Stimulated activated CD4-positive, alpha-beta T cell treated with anti-CD3 and anti-CD28 coated beads, Interleukin-2, amount 100 ng/mL, for 48 hours (primary cell): Measurements from ENCODE around the gene SSRP1.
A peak's percentile ranks its signal among the peaks of the same experiment; 100 is the strongest.
"Not testable (repeated sequence)": the region's sequence is repeated elsewhere in the genome, so short reads cannot be mapped to it uniquely, and the experiment has no call there.

Source experiments
- DNase-seq, 2 donors: peaks; one replicate each; pipeline ENCODE4 v3.0.0-alpha.2; 2020

Gene SSRP1

GRCh38 chr11:57358991-57359390 is 23.3 kb upstream of the SSRP1 start:
- DNase-seq = no peak

- no peak for DNase-seq
Measured at GRCh38 chr11:57358543-57358961, 22.9 kb upstream of the SSRP1 start.

- no peak for DNase-seq
Measured at GRCh38 chr11:57357856-57358255, 22.2 kb upstream of the SSRP1 start.

- DNase-seq = no peak
Measured at GRCh38 chr11:57357310-57357709, 21.6 kb upstream of the SSRP1 start.

GRCh38 chr11:57356268-57356667 is 20.6 kb upstream of the SSRP1 start:
- no peak for DNase-seq

- no peak for DNase-seq
Measured at GRCh38 chr11:57354699-57355098, 19.0 kb upstream of the SSRP1 start.

GRCh38 chr11:57353852-57354251 is 18.2 kb upstream of the SSRP1 start:
- no peak for DNase-seq

- no peak for DNase-seq
Measured at GRCh38 chr11:57353446-57353845, 17.8 kb upstream of the SSRP1 start.

GRCh38 chr11:57353036-57353435 is 17.3 kb upstream of the SSRP1 start:
- no peak for DNase-seq

- DNase-seq = peak; percentile 70 to 74
Measured at GRCh38 chr11:57349491-57350274, 14.0 kb upstream of the SSRP1 start.

GRCh38 chr11:57348636-57349313 is 13.1 kb upstream of the SSRP1 start:
- DNase-seq = no peak

- DNase-seq = no peak
Measured at GRCh38 chr11:57348052-57348451, 12.4 kb upstream of the SSRP1 start.

GRCh38 chr11:57347336-57347735 is 11.6 kb upstream of the SSRP1 start:
- DNase-seq = no peak

- DNase-seq = peak; percentile 69 to 74
Measured at GRCh38 chr11:57345555-57346211, 10.0 kb upstream of the SSRP1 start.

GRCh38 chr11:57344826-57345225 is 9.1 kb upstream of the SSRP1 start:
- no peak for DNase-seq

GRCh38 chr11:57343825-57344224 is 8.1 kb upstream of the SSRP1 start:
- no peak for DNase-seq

- no peak for DNase-seq
Measured at GRCh38 chr11:57342702-57343101, 7.0 kb upstream of the SSRP1 start.

GRCh38 chr11:57341250-57341808 is 5.6 kb upstream of the SSRP1 start:
- DNase-seq = no peak

GRCh38 chr11:57340039-57340615 is 4.4 kb upstream of the SSRP1 start:
- DNase-seq = no peak

GRCh38 chr11:57339328-57339727 is 3.6 kb upstream of the SSRP1 start:
- DNase-seq = no peak

- no peak for DNase-seq
Measured at GRCh38 chr11:57338142-57338541, 2.5 kb upstream of the SSRP1 start, which contains the start of gene P2RX3. Gene P2RX3 (plus strand): TSS chr11:57338352. CDS start chr11:57338551, 199 bp downstream.

GRCh38 chr11:57336856-57337255 is 1.2 kb upstream of the SSRP1 start:
- not testable (repeated sequence) for DNase-seq

- DNase-seq = no peak
Measured at GRCh38 chr11:57336111-57336666, 497 bp upstream of the SSRP1 start.
